Daoy (cell line): ENCODE measurements around the gene PROSER2. TPM values are rescaled to one million over a fixed set of nuclear protein-coding genes. Genes with fewer than 3 reads are reported as not detected.
A peak's percentile ranks its signal among the peaks of the same experiment; 100 is the strongest.
"Not testable (repeated sequence)": the region's sequence is repeated elsewhere in the genome, so short reads cannot be mapped to it uniquely, and the experiment has no call there.

Experiments used
- DNase-seq: peaks from one replicate; pipeline ENCODE4 v3.0.0-alpha.2; 2015; ENCODE audit warnings: low read depth
- total RNA-seq: library from RNA; depleted of rRNA; stranded (reverse); fragments of >200 nt; shearing (Covaris generic); gene quantifications from 2 replicates; pipeline ENCODE4 v1.2.3, GENCODE V29; 2014

The PROSER2 gene
- total RNA-seq, 1 experiment from 2014 or later: 22.4 TPM

DNA sequence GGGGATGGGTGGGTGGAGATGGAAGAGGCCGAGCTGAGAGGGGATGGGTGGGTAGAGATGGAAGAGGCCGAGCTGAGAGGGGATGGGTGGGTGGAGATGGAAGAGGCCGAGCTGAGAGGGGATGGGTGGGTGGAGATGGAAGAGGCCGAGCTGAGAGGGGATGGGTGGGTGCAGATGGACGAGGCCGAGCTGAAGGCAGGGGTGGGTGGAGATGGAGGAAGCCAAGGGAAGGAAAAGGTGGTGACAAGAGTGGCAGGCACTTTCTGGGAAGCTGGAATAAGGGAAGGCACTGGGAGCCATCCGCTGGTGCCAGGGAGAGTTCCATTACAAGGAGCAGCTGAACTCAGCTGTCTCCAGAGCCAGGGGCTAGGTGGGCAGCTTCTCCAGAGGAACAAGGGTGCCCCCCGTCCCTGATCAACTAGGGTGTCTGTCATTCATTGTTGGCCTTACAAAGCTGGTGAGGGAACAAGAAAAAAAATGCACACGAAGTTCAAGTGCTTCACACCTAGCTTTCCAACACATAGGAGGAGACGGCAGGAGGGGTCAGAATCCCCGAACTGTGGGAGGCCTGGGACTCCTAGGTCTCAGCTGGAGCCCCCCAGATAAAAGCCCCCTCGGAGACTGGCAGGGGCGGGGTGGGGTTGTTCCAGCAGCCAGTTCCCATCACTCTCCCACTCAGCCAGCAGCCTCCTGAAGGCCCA is 62.4 kb downstream of the PROSER2 start:
- no peak for DNase-seq

GRCh38 chr10:11886138-11886474 is 63.0 kb downstream of the PROSER2 start:
- DNase-seq: no peak

- DNase-seq: peak; percentile 67
Measured at GRCh38 chr10:11886851-11887250, 63.7 kb downstream of the PROSER2 start.

- DNase-seq: no peak
Measured at GRCh38 chr10:11887381-11888227, 64.4 kb downstream of the PROSER2 start.

DNA sequence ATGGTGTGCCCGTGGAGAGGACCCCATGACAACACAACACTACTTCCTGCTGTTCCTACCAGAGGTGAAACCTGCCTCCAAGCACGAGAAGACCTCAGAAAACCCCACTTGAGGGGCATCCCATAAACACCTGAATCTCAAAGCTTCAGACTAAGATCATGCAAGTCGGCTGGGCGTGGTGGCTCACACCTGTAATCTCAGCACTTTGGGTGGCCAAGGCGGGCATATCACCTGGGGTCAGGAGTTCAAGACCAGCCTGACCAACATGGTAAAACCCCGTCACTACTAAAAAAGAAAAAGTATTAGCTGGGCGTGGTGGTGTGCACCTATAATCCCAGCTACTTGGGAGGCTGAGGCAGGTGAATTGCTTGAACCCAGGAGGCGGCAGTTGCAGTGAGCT is 66.1 kb downstream of the PROSER2 start:
- DNase-seq: not testable (repeated sequence)

DNA sequence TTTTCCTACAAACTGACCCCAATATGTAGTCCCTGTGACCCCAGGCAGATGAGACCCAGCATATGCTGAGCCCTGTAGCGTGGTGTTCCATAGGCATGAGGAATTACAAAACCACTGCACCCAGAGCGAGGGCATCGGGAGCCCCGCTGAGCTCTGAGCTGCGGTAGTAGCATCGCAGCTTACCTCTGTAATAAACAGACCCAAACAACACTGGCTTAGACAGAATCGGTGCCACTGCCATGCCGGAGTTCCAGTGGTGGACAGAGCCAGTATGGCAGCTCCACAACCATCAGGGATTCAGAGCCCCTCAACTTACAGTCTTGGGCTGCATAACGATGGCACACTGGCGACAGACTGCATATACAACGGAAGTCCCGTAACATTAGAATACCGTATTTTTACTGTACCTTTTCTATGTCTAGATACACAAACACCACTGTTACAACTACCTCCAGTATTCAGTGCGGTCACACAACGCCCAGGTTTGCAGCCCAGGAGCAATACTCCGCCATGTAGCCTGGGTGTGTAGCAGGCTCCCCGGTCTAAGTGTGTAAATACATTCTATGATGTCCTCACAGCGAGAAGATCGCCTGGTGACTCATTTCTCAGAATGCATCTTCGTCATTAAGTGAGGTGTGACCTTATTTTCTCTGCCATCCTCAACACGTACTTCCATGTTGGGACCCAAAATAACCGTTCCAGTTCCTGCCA is 68.8 kb downstream of the PROSER2 start:
- no peak for DNase-seq

DNA sequence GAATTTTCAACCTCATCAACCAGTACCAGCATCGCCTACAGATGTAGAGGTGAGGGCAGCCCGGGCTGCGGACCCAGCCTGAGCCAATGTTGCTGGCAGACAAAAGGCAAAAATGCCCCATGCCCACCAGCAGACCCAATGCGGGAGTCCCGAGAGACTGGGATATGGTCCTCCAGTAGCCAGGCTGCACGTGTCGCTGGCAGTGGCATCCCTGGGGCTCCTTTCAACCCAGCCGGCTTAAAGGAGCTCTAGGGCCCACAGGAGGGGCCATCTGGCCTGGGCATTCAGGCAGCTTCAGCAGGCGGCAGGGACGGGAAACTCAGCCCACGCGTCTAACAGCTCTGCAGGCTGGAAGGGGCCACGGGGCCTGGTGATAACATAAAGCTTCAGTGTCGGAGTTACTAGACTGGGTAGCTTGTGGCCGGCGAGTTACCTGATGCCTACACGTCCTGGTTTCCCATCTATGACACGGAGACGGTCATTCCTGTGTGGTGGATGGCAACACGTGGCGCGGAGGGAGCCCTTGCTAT is 70.7 kb downstream of the PROSER2 start:
- DNase-seq: no peak

DNA sequence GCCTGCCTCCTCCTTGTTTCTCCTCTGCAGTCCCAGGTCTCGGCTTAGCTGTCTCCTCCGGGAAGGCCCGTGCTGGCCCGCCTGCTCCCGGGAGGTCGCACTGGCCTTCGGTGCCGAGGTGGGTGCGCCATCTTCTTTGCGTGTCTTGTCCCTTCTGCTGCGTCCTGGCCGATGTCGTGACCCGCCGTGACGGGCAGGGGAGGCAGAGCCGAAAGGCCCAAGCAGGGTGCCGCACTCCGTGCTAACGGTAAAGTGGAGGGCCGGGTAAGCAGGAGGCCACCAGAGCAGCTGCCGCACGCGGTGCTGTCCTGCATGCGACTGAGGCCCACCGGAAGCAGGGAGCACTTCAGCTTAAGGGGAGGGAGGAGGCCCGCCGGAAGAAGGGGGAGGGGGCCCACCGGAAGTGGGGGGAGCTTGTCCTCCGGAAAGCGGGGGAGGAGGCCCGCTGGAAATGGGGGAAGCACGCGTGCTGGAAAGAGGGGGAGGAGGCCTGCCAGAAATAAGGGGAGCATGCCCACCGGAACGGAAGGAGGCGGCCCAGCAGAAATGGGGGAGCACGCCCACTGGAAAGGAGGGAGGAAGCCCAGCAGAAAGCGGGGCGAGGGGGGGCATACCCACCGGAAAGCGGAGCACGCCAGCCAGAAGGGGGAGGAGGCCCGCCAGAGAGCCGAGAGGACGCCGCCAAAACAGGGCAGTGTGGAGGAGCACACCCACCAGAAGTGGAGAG is 71.4 kb downstream of the PROSER2 start:
- no peak for DNase-seq

- DNase-seq: no peak
Measured at GRCh38 chr10:11895108-11895466, 71.9 kb downstream of the PROSER2 start.

DNA sequence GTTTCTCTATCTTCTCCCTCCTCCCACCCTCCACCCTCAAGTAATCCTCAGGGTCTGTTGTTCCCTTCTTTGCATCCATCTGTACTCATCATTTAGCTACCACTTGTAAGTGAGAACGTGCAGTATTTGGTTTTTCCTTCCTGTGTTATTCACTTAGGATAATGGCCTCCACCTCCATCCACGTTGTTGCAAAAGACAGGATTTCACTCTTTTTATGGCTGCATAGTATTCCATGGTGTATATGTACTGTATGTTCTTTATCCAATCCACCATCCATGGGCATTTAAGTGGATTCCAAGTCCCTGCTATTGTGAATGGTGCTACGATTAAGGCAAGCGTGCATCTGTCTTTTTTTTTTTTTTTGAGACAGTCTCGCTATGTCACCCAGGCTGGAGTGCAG is 72.4 kb downstream of the PROSER2 start:
- no peak for DNase-seq

- no peak for DNase-seq
Measured at GRCh38 chr10:11896549-11897200, 73.5 kb downstream of the PROSER2 start.

DNA sequence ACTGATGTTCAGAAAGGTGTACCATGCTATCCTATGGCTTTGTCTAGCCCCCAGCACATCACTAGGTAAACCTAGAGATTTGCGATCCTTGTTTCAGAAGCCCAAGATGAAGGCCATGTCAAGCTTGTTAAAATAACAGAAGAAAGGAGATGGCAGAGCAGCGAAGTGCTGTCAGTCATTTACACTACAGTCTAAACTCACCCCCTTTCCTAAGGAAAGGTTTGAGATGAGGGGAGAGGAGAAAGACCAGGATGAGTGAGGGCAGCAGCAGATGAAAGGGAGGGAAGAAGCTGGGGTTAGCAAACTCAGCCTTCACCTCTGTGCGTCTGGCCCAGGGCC is 74.8 kb downstream of the PROSER2 start:
- no peak for DNase-seq

DNA sequence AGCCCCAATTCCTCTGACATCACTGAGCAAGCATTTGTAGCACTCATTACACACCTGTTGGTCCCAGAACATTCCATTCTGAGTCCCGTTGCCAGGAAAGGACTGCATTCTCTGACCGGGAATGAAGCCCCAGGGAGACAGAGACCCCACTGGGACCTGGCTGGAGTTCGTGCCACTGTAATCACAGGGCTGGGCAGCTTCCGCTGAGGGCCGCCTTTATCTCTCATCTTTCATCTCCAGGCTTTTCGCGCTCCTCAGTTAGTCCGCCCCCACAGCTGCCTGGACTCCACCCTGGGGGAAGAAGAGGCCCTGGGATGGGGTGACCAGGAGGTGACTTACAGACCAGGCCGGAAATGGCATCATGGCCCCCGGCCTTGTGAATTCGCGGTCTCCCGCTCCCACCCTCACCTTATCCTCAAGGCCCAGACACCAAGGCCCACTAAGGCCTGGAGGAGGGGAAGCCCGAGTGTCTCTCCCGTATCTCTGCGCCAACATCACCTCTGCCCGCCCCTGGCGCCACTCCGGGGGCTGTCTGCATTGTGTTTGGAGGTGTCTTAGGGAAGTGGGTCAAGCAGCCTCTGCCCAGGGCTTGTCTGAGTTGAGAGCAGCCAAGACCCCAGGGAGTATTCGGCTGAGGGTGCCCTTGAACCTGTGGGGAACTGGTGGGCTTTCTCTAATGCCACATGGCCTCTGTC is 75.4 kb downstream of the PROSER2 start:
- DNase-seq: peak; percentile 75

- no peak for DNase-seq
Measured at GRCh38 chr10:11899067-11899876, 76.1 kb downstream of the PROSER2 start.

- DNase-seq: no peak
Measured at GRCh38 chr10:11901036-11901301, 77.8 kb downstream of the PROSER2 start.

- DNase-seq: no peak
Measured at GRCh38 chr10:11901454-11901832, 78.3 kb downstream of the PROSER2 start.

GRCh38 chr10:11901833-11902475 is 78.8 kb downstream of the PROSER2 start:
- no peak for DNase-seq

DNA sequence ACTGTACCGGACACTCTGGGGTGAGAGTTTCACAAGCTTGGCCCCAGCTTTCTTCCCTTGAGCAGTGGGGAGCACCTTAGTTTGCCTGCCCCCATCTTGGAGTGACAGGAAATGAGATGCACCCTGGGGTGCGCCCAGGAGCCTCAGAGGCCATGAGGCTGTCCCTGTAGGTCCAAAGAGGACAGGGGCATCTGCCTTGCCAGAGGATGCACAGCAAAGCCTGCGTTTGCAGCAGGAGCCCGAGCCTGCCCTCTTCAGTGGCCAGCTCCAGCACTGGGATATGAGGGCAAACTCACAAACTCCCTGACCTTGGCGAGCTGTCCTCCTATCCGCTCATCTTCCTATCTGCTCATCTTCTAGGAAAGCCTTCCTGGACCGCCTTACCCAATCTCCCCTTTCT is 79.5 kb downstream of the PROSER2 start:
- no peak for DNase-seq

DNA sequence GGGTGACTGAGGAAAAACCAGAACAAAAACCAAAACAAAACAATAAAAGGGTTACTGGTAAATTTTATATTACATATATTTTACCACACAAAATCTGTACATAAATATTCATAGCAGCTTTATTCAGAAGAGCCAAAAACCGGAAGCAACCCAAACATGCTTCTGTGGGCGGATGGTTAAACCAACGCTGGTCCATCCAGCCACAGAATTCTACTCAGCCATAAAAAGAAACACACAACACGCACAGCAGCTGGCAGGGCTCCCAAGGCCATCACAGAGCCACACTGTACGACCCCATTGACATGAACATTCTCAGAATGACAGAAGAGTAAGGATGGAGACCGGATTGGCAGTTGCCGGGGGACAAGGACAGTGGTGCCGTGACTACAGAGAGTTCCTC is 83.6 kb downstream of the PROSER2 start:
- DNase-seq: no peak

- DNase-seq: no peak
Measured at GRCh38 chr10:11907914-11908313, 84.8 kb downstream of the PROSER2 start.
